ENCODE measurements around the gene LEMD2.
A peak's percentile ranks its signal among the peaks of the same experiment; 100 is the strongest.

Gene LEMD2

DNA sequence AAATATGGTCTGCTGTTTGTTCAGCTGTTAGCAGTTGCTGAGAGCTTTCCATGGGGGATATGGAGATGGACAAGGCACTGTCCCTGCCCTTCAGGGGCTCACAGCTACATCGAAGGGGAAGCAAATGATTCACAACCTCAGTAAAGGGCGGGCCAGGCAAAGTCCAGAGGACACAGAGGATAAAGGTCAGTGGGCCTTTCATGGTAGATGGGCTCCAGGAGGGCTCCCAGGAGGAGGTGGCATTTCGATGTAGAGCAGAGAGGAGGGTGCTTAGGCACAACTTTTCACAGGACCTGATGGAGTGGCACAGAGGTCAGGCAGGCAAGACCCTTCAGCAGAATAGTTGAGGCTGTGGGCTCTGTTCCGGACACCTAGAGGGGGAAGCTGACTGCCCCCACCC, 30.1 kb upstream of the LEMD2 start:
- no peak for DNase-seq

DNA sequence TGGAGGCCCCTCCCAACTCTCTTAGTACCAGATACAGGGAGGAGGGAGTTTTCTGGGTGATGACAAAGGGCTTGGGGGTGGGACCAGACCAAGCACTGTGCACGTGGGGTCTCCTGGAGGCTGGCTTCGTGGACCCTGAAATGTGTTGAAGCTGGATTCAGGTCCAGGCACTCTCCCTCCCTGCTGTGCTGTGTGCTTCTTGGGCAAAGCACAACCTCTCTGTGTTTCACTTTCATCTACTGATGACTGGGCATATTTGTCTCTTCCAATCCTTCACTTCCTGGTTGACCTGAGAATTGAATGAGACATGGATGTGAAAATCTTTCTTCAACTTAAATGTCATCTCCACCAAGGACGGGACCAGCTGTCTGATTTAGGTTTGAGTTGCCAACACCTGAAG, 29.4 kb upstream of the LEMD2 start:
- no peak for DNase-seq

DNA sequence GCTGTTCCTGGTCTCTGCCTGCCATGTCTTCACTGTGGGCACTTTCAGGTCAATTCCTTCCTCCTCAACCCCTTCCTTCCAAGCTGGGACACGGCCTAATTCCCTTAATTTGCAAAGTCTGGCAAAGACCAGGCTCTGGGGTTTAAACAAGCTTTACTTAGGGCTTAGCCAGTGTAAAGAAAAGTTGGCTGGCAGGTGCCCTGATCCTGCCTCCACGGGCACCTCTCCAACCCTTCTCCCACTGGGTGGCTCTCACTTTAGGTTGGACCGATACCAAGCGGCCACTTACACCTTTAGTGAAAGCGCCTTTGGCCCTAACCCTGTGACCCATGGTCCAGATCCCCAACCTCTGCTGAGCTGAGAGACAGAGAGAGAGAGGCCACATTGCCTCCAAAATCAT, 28.6 kb upstream of the LEMD2 start:
- no peak for DNase-seq

DNA sequence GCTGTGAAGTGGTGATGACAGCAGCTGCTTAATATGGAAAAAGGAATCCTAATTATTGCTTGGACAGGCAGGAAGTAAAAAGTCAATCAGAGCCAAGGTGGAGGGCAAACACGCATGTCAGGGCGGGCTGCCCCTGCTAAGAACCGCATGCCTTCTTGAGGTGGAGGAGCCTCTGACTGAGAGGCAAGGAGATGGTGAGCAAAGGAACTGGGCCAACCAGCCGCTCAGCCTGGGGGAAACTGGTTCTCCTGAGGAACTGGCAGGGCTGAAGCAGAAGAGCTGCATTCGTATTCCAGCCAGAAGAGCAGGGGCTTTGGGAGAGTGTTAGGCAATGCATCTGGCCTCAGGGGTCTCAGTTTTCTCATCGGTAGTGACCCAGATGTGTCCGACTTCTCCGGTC, 28.0 kb upstream of the LEMD2 start:
- DNase-seq = no peak

DNA sequence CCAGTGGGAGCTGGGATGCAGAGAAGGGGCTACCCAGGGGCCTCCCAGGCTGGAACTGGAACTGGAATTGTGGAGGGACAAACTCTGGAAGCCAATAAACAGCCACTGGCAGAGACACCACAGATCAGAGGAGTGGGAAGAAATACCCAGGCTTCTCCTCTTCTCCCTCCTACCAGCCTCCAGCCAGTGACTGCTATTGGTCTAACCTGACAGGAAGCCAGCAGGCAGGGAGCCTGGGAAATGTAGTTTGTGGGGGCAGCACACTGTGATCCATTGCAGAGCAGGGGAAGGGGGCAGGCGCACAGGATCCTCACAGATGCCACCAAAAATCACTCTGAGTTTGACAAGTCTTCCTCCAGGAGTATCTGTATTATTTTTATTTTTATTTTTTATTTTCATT, 26.9 kb upstream of the LEMD2 start:
- DNase-seq = peak; percentile 27

DNA sequence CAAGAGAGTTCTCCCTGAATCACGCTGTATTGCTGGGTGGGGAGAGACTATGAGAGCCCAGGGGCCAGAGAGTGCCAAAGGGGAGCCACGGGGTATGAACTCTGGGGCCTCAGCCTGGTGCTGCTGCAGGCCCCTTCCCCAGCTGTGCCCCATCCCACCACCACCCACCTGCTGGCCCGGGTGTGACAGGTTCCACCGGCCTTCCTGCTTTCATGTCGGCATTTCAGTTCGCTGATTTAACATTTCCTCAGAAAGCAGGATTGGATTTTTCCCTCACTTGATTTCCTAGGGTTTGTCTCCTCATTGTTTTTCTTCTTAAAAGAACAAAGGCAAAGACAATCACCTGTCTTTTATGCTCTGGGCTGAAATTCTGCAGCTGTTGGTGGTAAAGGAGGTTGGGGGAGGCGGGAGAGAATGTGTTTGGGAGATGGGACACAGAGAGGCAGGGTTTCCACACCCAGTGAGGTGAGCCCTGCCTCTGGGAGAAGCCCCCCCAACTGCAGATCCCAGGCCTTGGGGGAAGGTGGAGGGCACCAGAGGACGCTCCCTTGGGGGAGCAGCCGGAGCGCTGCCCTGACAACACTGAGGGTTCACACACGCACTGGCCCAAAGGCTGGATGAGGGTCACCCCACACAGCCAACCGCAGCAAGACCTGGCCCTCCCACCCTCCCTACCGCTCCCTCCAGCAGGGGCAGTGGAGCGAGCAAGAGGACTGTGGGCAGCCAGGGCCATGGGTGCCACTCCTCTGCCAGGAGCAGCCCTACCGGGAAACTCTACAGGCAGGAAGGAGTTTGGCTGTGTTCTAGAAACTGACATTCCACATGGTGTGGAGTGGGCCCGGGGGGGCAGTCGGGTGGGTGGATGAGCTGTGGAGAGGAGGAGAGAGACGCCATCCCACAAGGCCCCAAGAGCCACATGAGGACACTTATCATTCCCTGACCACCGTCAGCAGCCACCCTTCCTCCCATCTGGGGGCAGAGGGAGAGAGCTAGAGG, 25.4 kb upstream of the LEMD2 start:
- no peak for DNase-seq

DNA sequence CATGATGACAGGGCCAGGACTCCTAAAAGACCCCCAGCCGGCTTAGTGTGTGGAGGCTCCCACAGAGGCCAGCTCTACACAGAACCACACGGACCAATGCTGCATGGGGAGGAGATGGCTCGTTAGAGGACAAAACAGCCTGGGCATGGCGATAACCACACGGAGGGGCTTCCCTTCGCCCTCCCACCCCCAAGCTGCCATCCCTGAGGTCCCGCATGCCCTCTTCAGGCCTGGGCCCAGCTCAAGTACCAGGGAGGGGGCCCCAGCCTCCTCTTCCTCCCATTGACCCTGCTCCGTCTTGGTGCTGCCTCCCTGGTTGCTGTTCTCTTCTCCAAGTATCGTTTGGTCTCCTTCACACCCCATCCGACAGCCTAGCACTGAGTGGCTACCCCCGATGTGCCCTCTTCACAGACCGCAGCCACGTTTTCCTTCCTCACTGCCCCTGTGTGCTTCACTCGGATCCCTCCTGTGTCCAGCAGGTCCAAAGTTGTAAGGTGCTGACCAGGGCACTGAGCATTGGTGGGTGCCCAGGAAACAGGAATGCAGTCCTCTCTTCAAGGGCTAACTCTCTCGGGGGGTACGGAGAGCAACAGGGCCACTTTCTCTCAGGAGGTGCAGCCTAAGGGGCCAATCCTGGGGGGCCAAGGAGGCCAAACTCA, 24.4 kb upstream of the LEMD2 start:
- no peak for DNase-seq

DNA sequence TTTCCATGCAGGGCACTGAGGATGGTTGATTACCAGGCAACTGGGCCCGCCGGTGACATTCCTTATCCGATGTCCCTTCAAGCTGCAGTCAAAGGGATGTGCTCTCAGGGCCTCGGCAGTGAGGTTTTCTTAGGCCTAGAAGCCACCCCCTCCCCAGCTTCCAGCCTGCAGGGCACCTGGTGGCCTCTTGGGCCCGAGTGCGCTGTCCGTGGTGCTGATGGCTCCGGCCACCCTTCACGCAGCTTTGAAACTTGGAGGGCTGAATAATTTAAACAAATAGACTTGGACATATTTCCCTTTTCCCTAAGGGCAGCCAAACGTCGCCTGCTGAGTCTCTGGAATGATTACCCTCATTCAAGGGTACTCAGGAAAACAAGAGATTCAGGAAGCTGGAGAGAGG, 23.7 kb upstream of the LEMD2 start:
- peak; percentile 38 for DNase-seq

DNA sequence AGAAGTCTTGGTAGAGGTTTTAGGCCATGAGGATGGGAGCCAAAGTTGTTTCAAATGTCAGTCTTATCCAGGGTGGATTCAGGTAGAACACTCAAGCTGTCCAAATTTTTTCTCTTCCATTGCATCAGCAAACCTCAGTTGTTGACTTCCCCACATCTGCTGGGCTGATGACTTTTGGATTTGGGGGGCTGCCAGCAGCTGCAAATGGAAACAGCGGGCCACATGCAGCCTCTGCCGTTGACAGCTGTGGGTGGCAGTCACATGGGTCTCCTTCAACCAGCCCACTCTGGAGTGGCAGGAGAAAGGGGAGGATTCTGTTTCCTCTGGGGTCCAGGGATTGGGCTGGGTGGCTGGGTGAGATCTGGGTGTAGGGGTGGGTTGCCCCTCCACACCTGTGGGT, 20.7 kb upstream of the LEMD2 start:
- no peak for DNase-seq

DNA sequence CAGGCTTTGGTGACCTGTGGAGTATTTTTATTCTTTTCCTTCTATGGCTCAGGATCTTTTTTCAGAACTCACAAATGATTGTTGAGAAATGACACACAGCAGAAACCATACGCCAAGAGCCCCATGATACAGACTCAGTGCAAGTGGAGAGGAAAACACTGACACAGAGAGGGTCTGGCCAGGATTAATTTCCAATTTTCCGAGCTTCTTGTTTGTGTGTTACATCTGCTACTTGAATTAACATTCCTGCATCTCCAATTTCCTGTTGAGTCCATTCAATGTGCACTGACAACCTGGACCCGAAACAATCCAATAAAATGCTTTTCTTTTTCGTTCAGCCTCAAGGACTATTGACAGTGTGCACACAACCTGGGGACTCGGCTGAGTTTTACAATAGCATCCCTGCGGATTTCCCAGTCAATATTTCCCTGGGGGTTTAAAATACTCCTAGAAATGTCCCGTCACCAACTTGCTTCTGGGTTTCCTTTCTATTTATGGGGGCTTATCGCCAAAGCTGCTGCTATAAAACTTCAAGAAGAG, 19.8 kb upstream of the LEMD2 start:
- DNase-seq = no peak

DNA sequence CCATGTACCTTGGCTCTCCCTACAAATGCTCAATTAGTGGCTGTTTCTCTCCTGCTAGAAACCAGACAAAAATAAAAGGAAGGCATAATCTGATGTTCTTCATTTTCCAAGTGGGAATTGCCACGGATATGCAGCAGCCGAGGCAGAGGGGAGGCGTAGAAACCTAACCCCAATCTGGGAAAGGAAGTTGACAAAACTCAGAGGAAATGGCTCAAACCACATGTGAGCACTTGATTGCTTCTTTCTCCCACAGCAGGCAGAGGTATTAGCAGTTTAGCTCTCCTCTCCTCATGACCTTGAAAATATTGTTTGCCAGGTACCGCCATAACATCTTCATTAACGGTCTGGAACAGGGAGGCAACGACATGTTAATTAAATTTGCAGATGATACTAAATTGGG, 18.7 kb upstream of the LEMD2 start:
- no peak for DNase-seq

DNA sequence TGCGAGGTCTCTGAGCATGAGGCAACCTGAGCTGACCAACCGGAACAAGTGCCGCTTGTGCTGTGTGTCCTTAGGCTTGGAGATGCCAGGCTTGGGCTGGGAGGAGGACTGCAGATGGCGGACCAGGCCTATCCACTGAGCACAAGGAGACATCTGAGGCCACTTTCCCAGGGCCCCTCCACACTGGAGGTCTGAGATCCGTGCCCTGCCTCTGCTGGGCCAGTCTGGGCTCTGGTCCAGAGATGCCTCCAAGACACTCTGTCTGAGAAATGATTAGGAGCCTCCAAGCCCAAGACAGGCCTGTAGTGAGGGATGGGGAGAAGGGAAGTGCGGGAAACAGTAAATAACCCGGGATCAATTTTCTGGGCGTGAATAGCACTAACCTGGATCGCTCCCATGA, 17.9 kb upstream of the LEMD2 start:
- DNase-seq = no peak

DNA sequence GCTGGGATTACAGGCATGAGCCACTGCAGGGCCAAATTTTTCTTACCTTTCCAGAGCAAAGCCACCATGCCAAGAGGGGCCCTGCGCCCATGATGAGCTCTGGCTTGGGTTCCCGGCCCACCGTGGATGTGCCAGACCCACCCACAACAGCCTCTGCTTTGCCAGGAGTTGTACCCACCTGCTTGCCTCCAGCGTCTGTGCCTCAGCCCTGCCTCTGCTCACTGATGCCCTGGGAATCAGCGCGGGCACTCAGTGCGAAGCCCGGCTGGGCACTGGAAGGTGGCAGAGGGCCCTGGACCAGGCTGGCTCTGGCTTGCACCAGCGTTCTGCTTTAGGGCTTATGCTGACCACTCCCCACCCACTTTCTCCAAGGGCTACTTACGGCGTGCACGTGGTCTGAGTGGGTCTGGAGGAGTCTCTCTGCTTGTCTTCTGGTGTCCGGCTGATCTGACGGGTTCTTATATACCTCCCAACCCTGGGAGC, 14.7 kb upstream of the LEMD2 start, which contains the start of gene MLN:
Gene MLN, minus strand, starts transcription at position 433 of the 483 bp plus-strand sequence. CDS start 2,840 bp downstream, outside the sequence.
- no peak for DNase-seq

DNA sequence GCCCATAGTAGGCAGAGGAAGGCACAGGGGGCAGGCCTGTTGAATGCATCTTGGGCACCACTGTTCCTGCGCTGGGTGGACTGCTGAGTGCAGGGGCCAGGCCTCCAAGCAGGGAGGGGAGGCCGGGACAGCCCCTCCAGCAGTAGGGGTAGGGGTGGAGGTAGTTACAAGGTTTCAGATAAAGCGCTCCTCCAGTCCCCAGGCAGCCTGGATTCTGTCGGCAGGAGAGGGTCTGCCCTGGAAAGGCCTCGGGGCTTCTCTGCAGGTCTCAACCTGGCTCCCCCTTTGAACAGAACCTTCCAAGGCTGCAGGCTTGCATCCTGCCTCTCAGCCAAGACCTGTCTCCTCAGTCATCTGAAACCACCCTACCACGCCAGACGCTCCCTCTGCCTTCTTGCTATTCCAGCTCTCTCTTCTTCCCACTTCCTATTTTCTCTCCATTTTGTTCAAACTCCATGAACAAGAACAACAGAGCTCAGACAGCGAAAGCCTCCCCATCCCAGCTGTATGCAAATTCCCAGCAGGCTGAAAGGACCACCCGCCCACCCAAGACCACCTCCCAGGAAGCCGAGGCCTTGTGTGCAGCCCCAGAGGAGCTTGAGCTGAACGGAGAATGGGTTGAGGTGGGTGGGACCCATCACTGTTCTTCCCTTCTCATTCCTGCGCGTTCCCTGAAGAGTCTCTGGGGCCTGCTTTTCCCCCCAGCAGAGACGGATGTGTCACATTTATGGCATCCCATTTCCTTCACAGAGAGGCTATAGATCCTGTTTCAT, 13.4 kb upstream of the LEMD2 start:
- DNase-seq = no peak

DNA sequence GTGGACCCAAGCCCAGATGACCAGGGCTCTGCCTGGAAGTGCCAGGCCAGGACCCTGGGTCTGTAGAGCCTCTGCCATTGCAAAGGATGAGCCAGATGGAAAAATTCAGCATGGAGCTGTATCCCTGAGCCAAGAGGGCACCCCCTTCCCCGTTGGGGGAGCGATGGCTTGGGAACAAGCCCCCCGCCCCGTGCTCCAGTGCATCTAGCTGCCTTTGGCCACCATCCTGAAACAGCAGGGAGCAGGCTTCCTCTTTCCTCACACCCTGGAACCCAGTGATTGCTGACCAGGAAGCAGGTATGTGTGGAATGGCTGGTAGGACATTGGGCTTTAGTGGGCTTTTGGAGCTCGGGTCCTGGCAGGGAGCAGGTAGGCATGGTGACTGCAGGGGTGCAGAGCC, 12.7 kb upstream of the LEMD2 start:
- no peak for DNase-seq

DNA sequence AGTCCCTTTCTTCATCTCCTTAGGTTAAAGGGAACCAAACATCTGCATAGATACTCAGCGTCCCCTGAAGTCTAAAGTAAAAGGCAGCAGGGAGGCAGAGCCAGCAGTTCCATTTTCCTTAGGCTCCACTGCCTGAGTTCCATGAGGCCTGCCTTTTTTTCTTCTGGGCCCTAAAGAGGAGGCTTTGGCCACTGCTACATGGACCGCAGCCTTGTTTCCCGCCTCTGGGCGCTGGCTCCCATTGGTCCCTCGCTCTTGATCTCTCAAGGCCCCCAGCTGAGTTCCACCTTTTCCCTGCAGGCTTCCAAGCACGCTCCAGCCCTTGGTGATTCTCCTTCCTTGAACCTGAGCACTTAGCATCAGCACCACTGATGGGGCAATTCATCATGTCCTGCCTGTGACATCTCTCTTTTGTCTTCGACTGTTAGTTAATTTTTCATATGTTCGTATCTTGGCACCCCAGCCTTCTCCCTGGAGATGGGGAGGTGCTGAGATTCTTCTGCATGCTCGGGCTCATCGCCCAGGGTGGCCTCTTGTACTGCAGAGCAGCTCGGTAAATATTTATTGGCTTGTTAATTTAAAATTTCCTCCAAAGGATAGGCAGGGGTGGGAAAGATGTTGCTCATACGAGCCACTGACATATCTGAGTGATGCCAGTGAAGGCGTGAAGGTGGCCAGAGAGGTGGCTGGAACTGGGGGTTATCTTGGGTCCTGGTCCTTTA, 11.5 kb upstream of the LEMD2 start:
- no peak for DNase-seq

DNA sequence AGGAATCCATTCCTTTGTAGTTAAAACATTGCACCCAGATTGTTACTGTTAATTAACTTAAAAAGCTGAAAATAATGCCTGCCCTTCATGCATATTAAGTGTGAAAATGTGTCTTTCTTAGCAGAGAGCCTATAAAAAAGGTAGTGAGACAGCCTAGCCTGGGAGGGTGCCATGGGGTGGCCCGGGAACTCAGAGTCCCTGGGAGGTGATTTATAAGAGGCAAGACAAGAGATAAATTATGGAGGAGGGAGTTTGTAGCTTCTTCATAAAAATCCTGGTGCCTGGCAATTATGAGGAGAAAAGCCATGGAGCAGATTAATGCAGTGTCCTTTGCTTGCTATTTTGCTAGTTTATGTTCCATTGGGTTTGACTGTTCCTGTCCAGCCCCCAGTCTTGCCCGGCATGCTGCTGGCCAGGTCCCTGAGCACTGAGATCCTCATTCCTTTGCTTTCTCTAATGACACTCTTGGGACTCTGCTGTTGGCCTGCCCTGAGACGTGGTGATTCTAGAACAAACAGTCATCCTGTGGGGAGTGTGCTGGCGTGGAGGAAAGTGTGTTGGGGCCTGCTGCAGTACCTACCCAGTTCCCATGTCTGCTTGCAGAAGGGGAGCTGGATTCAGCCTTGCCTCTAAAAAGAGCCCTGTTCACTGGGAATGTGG, 10.7 kb upstream of the LEMD2 start:
- DNase-seq = no peak

DNA sequence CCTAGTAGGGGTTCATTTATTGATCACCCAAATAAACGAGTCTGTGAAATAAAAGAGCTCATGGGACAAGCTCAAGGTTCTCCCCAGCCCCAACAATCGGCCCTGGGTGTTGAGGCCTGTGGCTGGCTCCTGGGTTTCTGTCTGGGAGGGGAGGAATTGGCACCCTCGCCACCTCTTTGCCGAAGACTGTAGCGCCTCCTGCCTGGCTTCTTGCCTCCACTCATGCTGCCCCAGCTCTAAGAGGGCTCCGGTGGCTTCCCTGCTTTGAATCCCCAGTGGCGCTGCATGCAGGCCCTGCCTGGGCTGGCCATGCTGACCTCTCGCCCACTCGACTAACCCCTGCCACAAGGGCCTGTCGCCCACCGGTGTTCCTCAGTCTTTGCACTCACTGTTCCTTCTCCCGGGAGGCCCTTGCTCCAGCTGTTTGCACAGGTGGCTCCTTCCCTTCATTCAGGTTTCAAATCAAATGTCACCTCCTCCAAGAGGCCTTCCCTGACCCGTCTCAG, 9.5 kb upstream of the LEMD2 start:
- no peak for DNase-seq

DNA sequence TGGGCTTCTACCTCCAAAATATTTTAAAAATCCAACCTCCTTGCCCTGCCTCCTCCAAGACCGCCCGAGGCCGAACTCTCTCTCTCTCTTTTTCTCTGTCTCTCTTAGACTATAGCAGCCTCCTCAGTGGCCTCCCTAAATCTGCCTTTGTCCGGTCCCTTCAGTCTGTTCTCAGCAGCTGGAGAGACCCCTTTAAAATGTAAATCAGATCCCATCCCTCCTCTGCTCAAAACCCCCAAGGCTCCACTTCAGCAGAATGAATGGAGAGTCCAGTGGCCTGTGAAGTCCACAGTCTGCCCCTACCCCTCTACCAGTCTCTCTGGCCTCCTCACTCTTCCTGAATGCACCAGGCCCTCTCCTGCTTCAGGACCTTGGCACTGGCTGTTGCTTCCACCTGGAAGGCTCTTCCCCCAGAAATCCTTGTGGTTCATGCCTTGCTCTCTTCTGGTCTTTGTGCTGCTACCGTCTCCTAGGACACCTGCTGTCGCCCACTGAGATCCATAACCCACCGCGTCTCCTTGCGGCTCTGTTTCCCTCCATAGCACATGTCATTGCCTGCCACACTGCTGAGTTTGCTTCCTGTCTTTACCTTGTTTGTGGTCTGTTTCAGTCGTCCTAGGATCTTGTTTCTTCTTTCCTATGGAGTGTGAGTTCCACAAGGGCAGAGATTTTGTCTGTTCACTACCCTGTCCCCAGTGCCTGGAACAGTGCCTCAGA, 8.9 kb upstream of the LEMD2 start:
- no peak for DNase-seq

DNA sequence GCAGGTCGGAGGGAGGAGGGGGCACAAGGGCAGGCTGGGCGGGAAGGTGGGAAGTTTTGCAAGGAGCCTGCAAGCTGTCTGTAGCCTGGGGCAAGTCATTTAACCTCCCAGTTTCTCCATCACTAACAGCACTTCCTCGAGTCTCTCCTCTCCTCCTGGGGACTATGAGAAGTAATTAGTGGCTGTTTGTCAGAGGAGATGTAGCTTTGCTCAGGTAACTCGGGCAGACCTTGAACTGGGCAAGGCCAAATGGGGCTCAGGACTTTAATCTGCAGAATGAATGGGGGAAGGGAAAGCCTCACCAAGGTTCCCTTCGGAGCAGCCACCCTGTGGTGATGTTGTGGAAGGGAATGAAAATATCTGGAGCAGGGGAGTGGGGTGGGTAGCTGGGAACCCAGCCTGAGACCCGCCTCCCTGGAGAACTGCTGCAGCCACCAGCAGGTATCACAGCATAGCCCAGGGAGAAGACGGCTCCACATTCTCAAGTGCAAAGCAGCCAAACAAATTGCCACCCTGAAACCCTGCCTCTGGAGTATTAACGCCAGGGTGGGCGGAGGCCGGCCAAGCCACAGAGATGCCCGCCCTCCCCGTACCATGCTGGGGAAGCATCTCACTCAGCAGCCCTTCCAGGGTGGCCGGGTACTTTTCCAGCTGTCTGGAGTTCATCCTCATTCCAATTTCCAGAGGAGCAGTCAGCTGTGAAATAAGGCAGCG, 6.1 kb upstream of the LEMD2 start:
- no peak for DNase-seq
